Adrenal gland (tissue), 5 donors: ENCODE data around the gene VEGFC.

Experiments
- CTCF ChIP-seq, 6 experiments: fragments of 450-650 bp in 4 of 6; fragments of 200-600 bp in 2 of 6; sonication (generic) in 1 of 6; IDR thresholded peaks; 1 replicate in 5 of 6; 2 replicates in 1 of 6; pipeline versions ENCODE4 v1.5.1 to v1.8.0; 2016 to 2021; ENCODE audit warnings: antibody characterized with exemption in 6 of 6, mild to moderate bottlenecking in 2 of 6, moderate library complexity in 1 of 6
- POLR2A ChIP-seq, 2 donors: fragments of 450-650 bp; IDR thresholded peaks; one replicate each; pipeline ENCODE4 v1.6.1; 2017; ENCODE audit warnings: antibody characterized with exemption in 2 of 2, mild to moderate bottlenecking in 2 of 2, moderate library complexity in 1 of 2
- donor health status: DM: no; HTN: no; CAD: no.

DNA sequence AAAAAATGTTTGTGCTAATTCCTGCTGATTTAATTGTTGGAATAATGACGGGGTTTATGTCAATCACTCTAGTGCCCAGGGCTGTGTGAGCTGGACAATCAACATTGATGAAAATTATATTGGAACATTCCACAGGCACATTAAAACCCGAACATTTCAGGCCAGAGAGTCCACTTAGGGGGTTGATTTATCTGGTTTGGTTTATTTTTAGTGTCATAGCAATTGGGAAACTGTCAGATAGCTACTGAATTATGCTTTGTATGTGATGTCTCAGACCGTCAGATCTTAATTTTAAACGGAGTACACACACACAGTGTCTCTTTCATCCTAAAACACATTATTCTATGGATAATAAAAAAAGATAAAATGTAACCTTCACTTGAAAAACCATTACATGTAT lies 51.5 kb downstream of the VEGFC start:
- TF ChIP-seq POLR2A (IDR thresholded peaks at IDR 0.05) (no peak), CTCF (IDR thresholded peaks at IDR 0.05) (no peak)
